H1 (cell line): Measurements from ENCODE around the gene NFAT5. TPM values are rescaled to one million over a fixed set of nuclear protein-coding genes. Genes with fewer than 3 reads are reported as not detected.

Experiments
- CTCF ChIA-PET: fragments of 300-600 bp; sonication (Branson Sonifier 250); formaldehyde crosslinking; loops from one replicate; lab custom pipeline; 2021; ENCODE audit not compliant: partially characterized antibody; lab: Charles Lee
- POLR2A ChIA-PET: fragments of 300-600 bp; sonication (Branson Sonifier 250); formaldehyde crosslinking; loops from one replicate; lab custom pipeline; 2021; ENCODE audit warnings: inconsistent platforms; ENCODE audit not compliant: partially characterized antibody; lab: Charles Lee
- DNase-seq, 2 experiments: peaks; one replicate each; pipeline versions ENCODE4 v3.0.0 to v3.0.0-alpha.2; 2010 to 2022; ENCODE audit warnings: low spot score in 2 of 2, low read depth in 1 of 2, mixed read lengths in 1 of 2
- FAIRE-seq: peaks from 2 replicates; lab custom pipeline; 2011; peaks lifted over from hg19 to GRCh38; lab: Jason Lieb, UNC
- H2AFZ ChIP-seq: 2 replicates; pipeline ENCODE4 v1.8.1; 2012; ENCODE audit warnings: low read length, inconsistent platforms
- H2AK5ac ChIP-seq: 2 replicates; pipeline ENCODE4 v1.6.1; 2013; ENCODE audit warnings: low read depth, low read length
- H2BK120ac ChIP-seq: replicated peaks from 2 replicates; pipeline ENCODE3; 2013; ENCODE audit warnings: low read depth, low read length, inconsistent platforms
- H2BK12ac ChIP-seq: 2 replicates; pipeline ENCODE4 v1.6.1; 2013; ENCODE audit warnings: low read depth, low read length
- H2BK15ac ChIP-seq: 2 replicates; pipeline ENCODE4 v1.6.1; 2013; ENCODE audit warnings: low read length
- H2BK20ac ChIP-seq: 2 replicates; pipeline ENCODE4 v1.6.1; 2013; ENCODE audit warnings: low read length
- H2BK5ac ChIP-seq: 2 replicates; pipeline ENCODE4 v1.6.1; 2013; ENCODE audit warnings: low read depth, low read length
- H3K14ac ChIP-seq: 2 replicates; pipeline ENCODE4 v1.6.1; 2013; ENCODE audit warnings: inconsistent platforms; ENCODE audit not compliant: insufficient read length
- H3K18ac ChIP-seq: 2 replicates; pipeline ENCODE4 v1.6.1; 2013; ENCODE audit warnings: low read length; ENCODE audit errors: extremely low read depth
- H3K23ac ChIP-seq: 2 replicates; pipeline ENCODE4 v1.6.1; 2013; ENCODE audit warnings: inconsistent platforms; ENCODE audit not compliant: insufficient read length
- H3K23me2 ChIP-seq: 2 replicates; pipeline ENCODE4 v1.6.1; 2013; ENCODE audit warnings: low read depth, low read length
- H3K27ac ChIP-seq: 2 replicates; pipeline ENCODE4 v1.6.1; 2011; ENCODE audit warnings: low read depth, low read length, inconsistent platforms
- H3K27me3 ChIP-seq, 4 experiments: replicated peaks in 1 of 4; 1 replicate in 1 of 4; 2 replicates in 3 of 4; pipeline versions ENCODE4 v1.6.1 to v1.8.1; 2011 to 2013; ENCODE audit warnings: low read length in 3 of 4, mild to moderate bottlenecking in 3 of 4, inconsistent platforms in 2 of 4, mixed read lengths in 2 of 4, moderate library complexity in 1 of 4; ENCODE audit not compliant: control insufficient read depth in 3 of 4, insufficient read depth in 3 of 4; ENCODE audit errors: extremely low read depth in 1 of 4
- H3K36me3 ChIP-seq, 4 experiments: 2 replicates each; pipeline versions ENCODE4 v1.6.1 to v1.8.1; 2011 to 2013; ENCODE audit warnings: mild to moderate bottlenecking in 4 of 4, low read length in 3 of 4, moderate library complexity in 2 of 4, control low read depth in 1 of 4, inconsistent platforms in 1 of 4; ENCODE audit not compliant: insufficient read depth in 4 of 4, control insufficient read depth in 2 of 4
- H3K4ac ChIP-seq: replicated peaks from 2 replicates; pipeline ENCODE3; 2013; ENCODE audit warnings: low read length, low read depth, mixed read lengths, inconsistent platforms; ENCODE audit not compliant: insufficient read length
- H3K4me1 ChIP-seq, 4 experiments: replicated peaks in 1 of 4; 1 replicate in 1 of 4; 2 replicates in 3 of 4; pipeline versions ENCODE4 v1.6.1 to v1.8.1; 2011 to 2013; ENCODE audit warnings: low read length in 3 of 4, inconsistent platforms in 2 of 4, mixed read lengths in 1 of 4; ENCODE audit not compliant: insufficient read depth in 4 of 4, control insufficient read depth in 3 of 4
- H3K4me2 ChIP-seq, 2 experiments: 2 replicates each; pipeline versions ENCODE4 v1.6.1 to v1.8.1; 2011 to 2013; ENCODE audit warnings: low read depth in 2 of 2, low read length in 2 of 2, control low read depth in 1 of 2, inconsistent platforms in 1 of 2, mild to moderate bottlenecking in 1 of 2; ENCODE audit not compliant: insufficient read depth in 1 of 2
- H3K4me3 ChIP-seq, 4 experiments: fragments of 200-600, 300-600 bp in 1 of 4; sonication (generic), shearing (Covaris generic), sonication (Bioruptor Twin) in 1 of 4; 2 replicates each; pipeline versions ENCODE4 v1.5.1 to v1.8.1; 2011 to 2016; ENCODE audit warnings: low read length in 4 of 4, low read depth in 3 of 4, control low read depth in 2 of 4, inconsistent platforms in 2 of 4, mild to moderate bottlenecking in 2 of 4, mixed read lengths in 1 of 4, moderate library complexity in 1 of 4; ENCODE audit not compliant: insufficient read depth in 2 of 4; ENCODE audit errors: extremely low read depth in 1 of 4
- H3K56ac ChIP-seq: replicated peaks from 2 replicates; pipeline ENCODE3; 2013; ENCODE audit warnings: low read depth, mild to moderate bottlenecking, mixed read lengths, low read length, inconsistent platforms; ENCODE audit not compliant: insufficient read length
- H3K79me1 ChIP-seq: 2 replicates; pipeline ENCODE4 v1.6.1; 2013; ENCODE audit warnings: low read depth, low read length, control low read depth
- H3K79me2 ChIP-seq, 2 experiments: 2 replicates each; pipeline versions ENCODE4 v1.6.1 to v1.8.1; 2012 to 2013; ENCODE audit warnings: low read length in 2 of 2, mild to moderate bottlenecking in 2 of 2, inconsistent platforms in 1 of 2; ENCODE audit not compliant: insufficient read depth in 2 of 2, control insufficient read depth in 1 of 2
- H3K9ac ChIP-seq, 4 experiments: replicated peaks in 1 of 4; 1 replicate in 1 of 4; 2 replicates in 3 of 4; pipeline versions ENCODE4 v1.6.1 to v1.8.1; 2011 to 2013; ENCODE audit warnings: low read depth in 3 of 4, low read length in 3 of 4, control low read depth in 2 of 4, mild to moderate bottlenecking in 2 of 4, moderate library complexity in 2 of 4, inconsistent platforms in 1 of 4; ENCODE audit errors: extremely low read depth in 1 of 4
- H3K9me3 ChIP-seq, 2 experiments: 2 replicates each; pipeline versions ENCODE4 v1.6.1 to v1.8.1; 2012 to 2013; ENCODE audit warnings: mild to moderate bottlenecking in 2 of 2, moderate library complexity in 2 of 2, control low read depth in 1 of 2, inconsistent platforms in 1 of 2, low read depth in 1 of 2, low read length in 1 of 2, mixed read lengths in 1 of 2; ENCODE audit not compliant: insufficient read depth in 2 of 2
- H4K20me1 ChIP-seq, 2 experiments: replicated peaks in 1 of 2; 2 replicates each; pipeline versions ENCODE3 to v1.8.1; 2011 to 2013; ENCODE audit warnings: inconsistent platforms in 2 of 2, low read length in 2 of 2, mild to moderate bottlenecking in 1 of 2; ENCODE audit not compliant: insufficient read depth in 2 of 2, control insufficient read depth in 1 of 2
- H4K5ac ChIP-seq: 2 replicates; pipeline ENCODE4 v1.6.1; 2013; ENCODE audit warnings: low read length, low read depth, mixed read lengths, inconsistent platforms; ENCODE audit not compliant: insufficient read length
- H4K8ac ChIP-seq: 2 replicates; pipeline ENCODE4 v1.8.0; 2013; ENCODE audit warnings: mild to moderate bottlenecking, moderate library complexity, low read length, inconsistent platforms; ENCODE audit not compliant: insufficient read depth; ENCODE audit errors: extremely low read depth
- H4K91ac ChIP-seq: replicated peaks from 2 replicates; pipeline ENCODE3; 2013; ENCODE audit warnings: low read length, mixed read lengths, inconsistent platforms; ENCODE audit not compliant: insufficient read length
- ASH2L ChIP-seq: fragments of 200-600, 300-600 bp; sonication (generic); IDR thresholded peaks from one replicate; pipeline ENCODE4 v1.7.1; 2017; ENCODE audit warnings: low read length
- BRCA1 ChIP-seq: IDR thresholded peaks from 2 replicates; pipeline ENCODE4 v1.6.1; 2012; ENCODE audit warnings: low read depth, low read length, improper control_type of control experiment
- FOSL1 ChIP-seq: IDR thresholded peaks from 2 replicates; pipeline ENCODE4 v1.6.1; 2011; ENCODE audit warnings: mild to moderate bottlenecking, low read depth, low read length, moderate library complexity; ENCODE audit not compliant: insufficient read depth
- KDM4A ChIP-seq: IDR thresholded peaks from one replicate; pipeline ENCODE4 v1.7.1; 2012; ENCODE audit warnings: low read depth, mild to moderate bottlenecking, moderate library complexity, low read length, inconsistent platforms; ENCODE audit not compliant: severe bottlenecking
- MAFK ChIP-seq: IDR thresholded peaks from 2 replicates; pipeline ENCODE4 v1.6.1; 2012; ENCODE audit warnings: low read depth, mild to moderate bottlenecking, improper control_type of control experiment, low read length
- POLR2AphosphoS5 ChIP-seq: IDR thresholded peaks from 2 replicates; pipeline ENCODE4 v1.6.1; 2011; ENCODE audit warnings: low read depth, low read length
- RAD21 ChIP-seq, 2 experiments: IDR thresholded peaks in 1 of 2; conservative IDR thresholded peaks in 1 of 2; 2 replicates each; pipeline ENCODE4 v1.6.1; 2011; ENCODE audit warnings: low read depth in 2 of 2, low read length in 2 of 2, improper control_type of control experiment in 1 of 2, inconsistent platforms in 1 of 2, mild to moderate bottlenecking in 1 of 2, moderate library complexity in 1 of 2
- RNF2 ChIP-seq: fragments of 200-900, 300-1000 bp; sonication (generic); IDR thresholded peaks from 2 replicates; pipeline ENCODE4 v1.7.1; 2016; ENCODE audit warnings: borderline replicate concordance, low read depth, mild to moderate bottlenecking, antibody characterized with exemption, low read length; ENCODE audit not compliant: poor library complexity, severe bottlenecking; ENCODE audit errors: missing control alignments
- SP4 ChIP-seq: IDR thresholded peaks from 2 replicates; pipeline ENCODE4 v1.6.1; 2012; ENCODE audit warnings: low read length, inconsistent platforms
- TAF7 ChIP-seq: optimal IDR thresholded peaks from 2 replicates; pipeline ENCODE3; 2011; ENCODE audit warnings: low read depth, mild to moderate bottlenecking, inconsistent platforms, low read length, moderate library complexity, borderline replicate concordance
- WGBS, 2 experiments: shearing (Covaris generic) in 1 of 2; methylation state at CpG; one replicate each; pipeline versions ENCODE4 v1.1.6 to v1.1.7; 2013 to 2015; ENCODE audit warnings: low lambda C conversion rate in 2 of 2, mixed read lengths in 2 of 2, inconsistent platforms in 1 of 2, low coverage in 1 of 2, missing lambda C conversion rate in 1 of 2; ENCODE audit not compliant: insufficient replicate concordance in 2 of 2, insufficient coverage in 1 of 2, insufficient read length in 1 of 2; ENCODE audit errors: extremely low coverage in 1 of 2, missing lambda C conversion rate in 1 of 2; 5-methylcytosine and 5-hydroxymethylcytosine counted together
- polyA plus RNA-seq, 7 experiments: library from polyadenylated mRNA; depleted of rRNA in 3 of 7; stranded (reverse) in 5 of 7; unstranded in 2 of 7; fragments of >200 nt in 5 of 7; fragments of 200-250 nt in 2 of 7; gene quantifications; 1 replicate in 5 of 7; 2 replicates in 1 of 7; 4 replicates in 1 of 7; pipeline versions ENCODE4 v1.2.1 to v1.2.3, GENCODE V29; 2011 to 2013; ENCODE audit warnings: missing spikeins in 2 of 7, mixed read lengths in 2 of 7
- total RNA-seq: library from RNA; stranded (reverse); fragmentation: NEBNext Ultra II Directional; extraction: Animal tissue kit (Norgen Biotek cat#: 25700); gene quantifications from 2 replicates; pipeline ENCODE4 v1.2.1, GENCODE V29; 2021

The NFAT5 gene
- total and polyA plus RNA-seq, 2 of the 8 experiments (the other 6 are each of a cell fraction or from before 2014, with no cell fraction given) = 8.9 to 29.0 TPM

DNA sequence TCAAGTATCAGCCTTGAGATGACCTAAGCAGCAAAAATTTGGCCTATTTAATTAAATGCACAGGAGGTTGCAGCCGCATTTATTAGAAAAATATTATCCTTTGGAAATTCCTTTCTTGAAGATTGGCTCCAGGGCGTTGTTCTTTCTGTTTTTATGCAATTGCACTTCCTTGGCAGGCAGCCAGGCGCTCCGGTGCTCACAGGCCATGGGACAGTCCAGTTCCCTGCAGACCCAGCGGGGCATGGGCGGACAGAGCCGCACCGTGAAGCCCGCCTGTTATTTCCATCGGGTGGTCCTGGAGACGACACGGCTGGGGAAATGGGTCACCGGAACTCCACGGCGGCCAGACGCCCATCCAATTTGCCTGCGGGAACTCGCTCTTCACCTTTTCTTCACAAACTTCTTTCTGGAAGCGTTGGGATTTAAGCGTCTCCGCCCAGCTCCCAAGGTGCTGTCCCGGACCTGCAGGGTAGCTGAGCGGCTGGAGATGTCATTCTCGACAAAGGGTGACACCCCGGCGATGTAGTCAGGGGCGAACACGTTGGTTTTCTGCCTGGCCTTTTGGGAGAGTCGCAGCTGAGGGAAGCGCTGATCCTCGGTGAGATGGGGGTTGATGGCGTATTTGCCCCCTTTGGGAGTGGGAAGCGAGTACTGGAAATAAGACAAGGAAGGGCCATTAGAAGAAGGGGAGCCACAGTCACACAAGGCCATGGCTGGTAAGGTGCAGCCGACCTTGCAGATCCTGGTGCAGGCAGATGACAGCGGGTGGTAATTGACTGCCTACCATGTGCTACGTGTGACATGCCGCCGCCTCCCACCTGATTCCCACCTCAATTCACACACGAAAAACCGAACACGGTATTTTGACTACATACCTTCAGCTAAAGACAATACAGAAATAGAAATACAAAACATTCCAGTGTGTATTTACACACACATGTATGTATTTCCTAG is 176.5 kb downstream of the NFAT5 start:
- Histone ChIP-seq H3K4me1 (no peaks in the 10 kb centered on the region), H3K9ac (no peak overlapping the region), H3K27ac (no peak overlapping the region), H3K79me1 (peaks cover 10% of the 10 kb centered on the region), H3K23me2 (no peaks in the 10 kb centered on the region), H3K79me2 (peaks cover 0 to 4% of the 10 kb centered on the region in 2 experiments; a peak in 1 of 4 replicates), H3K14ac (no peak overlapping the region), H3K36me3 (peaks cover 39 to 65% (median 57%) of the 10 kb centered on the region in 4 experiments), H4K8ac (no peak overlapping the region), H4K20me1 (peaks cover 0 to 24% of the 10 kb centered on the region in 2 experiments), H3K27me3 (no peaks in the 10 kb centered on the region), H2BK20ac (no peak overlapping the region), H2BK5ac (no peak overlapping the region), H3K9me3 (no peaks in the 10 kb centered on the region), H2BK12ac (no peak overlapping the region), H3K23ac (no peak overlapping the region), H2BK120ac (no peak overlapping the region), H4K5ac (no peak overlapping the region), H3K56ac (no peak overlapping the region), H2BK15ac (no peak overlapping the region), H3K4me2 (no peak overlapping the region), H2AFZ (no peak overlapping the region), H3K18ac (no peak overlapping the region), H2AK5ac (no peak overlapping the region), H4K91ac (no peak overlapping the region), H3K4me3 (no peak overlapping the region), H3K4ac (no peak overlapping the region)
- FAIRE-seq (no peak), DNase-seq (no peak)
- ChIA-PET POLR2A (interaction anchor here (0.6 to 6.5 kb wide), 7 partner anchors 9 to 90 kb away, joined by 3 to 63 read pairs (median 5); partner anchors contain the start of genes NOB1 and NQO1), CTCF (interaction anchor here (0.5 to 0.9 kb wide), 2 partner anchors 11 to 52 kb away, joined by 3 read pairs; no protein-coding TSS in a partner anchor)
- 97% methylated on average over 39 of the region's 41 CpGs; no CpG with 5 or more reads in 1 of the 2 experiments for WGBS, 2 experiments
- TF ChIP-seq KDM4A (no peak), TAF7 (no peak), ASH2L (no peak), BRCA1 (no peak), MAFK (no peak), FOSL1 (no peak), RNF2 (no peak), SP4 (no peak), RAD21 (IDR thresholded peaks at IDR 0.05 in 1 of 2, conservative IDR thresholded peaks at IDR 0.05 in 1 of 2; ENCODE audit: low read depth in 2 of 2, low read length in 2 of 2) (no peak), POLR2AphosphoS5 (no peak)
